T-helper 1 cell treated with Interleukin-12 subunit alpha and Interleukin-12 subunit beta and Interleukin-4 antibody, amounts not matched to agents 30 ng/mL and 1 ng/mL, for 36 hours (primary cell): ENCODE results near the gene ELOA. TPM values are rescaled to one million over a fixed set of nuclear protein-coding genes. Genes with fewer than 3 reads are reported as not detected.

Experiments
- intact Hi-C: fragments of 100-400 bp; cut with micrococcal nuclease; formaldehyde crosslinking; loops from one replicate; pipeline ENCODE4 v1.15.1; 2024
- total RNA-seq: library from RNA; stranded (reverse); gene quantifications from 2 replicates; pipeline ENCODE4 v1.2.3, GENCODE V29; 2022

The ELOA gene
- total RNA-seq, 1 donor from 2014 or later = 43.0 TPM

DNA sequence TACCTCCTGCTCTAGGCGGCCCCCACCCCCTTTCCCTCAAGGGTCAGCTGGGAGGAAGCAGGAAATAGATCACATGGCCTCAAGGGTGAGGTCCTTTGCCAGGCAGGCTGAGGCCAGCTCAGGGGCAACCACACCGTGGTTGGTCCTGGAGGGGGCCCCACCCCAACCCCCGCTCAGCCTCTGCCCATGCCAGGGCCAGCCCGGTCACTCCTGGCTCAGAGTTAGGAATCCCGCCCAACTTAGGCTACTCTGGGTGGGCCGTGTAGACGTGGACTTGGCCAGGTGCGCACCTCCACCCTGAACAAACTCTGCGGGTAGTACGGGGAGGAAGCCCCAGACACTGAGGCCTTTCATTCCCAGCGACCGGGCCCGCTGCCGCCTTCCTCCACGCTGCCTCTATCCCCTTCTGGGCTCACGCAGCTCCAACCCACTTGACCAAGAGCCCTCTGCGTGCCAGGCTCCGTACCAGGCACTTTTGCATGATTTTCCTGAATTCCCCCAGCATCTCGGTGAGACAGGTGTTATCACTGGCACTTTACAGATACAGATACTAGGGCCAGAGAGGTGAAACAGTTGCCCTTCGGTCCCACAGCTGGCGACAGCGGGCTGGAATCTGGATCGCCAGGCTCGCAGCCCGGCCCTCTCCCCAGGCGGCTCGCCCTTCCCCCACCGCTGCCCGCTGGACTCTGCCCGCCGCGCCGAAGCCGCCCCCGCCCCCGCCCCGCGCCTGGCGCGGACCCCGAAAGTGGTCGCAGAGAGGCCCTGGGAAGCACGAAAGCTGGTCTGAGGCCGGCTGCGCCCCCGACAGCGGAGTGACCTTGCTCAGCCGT is 56.5 kb downstream of the ELOA start:
- intact Hi-C loops = loop anchor here (1.0 to 10.0 kb wide), 12 partner anchors 8 to 945 kb away; partner anchors contain the start of genes CLIC4, ELOA, FUCA1 and HMGCL

DNA sequence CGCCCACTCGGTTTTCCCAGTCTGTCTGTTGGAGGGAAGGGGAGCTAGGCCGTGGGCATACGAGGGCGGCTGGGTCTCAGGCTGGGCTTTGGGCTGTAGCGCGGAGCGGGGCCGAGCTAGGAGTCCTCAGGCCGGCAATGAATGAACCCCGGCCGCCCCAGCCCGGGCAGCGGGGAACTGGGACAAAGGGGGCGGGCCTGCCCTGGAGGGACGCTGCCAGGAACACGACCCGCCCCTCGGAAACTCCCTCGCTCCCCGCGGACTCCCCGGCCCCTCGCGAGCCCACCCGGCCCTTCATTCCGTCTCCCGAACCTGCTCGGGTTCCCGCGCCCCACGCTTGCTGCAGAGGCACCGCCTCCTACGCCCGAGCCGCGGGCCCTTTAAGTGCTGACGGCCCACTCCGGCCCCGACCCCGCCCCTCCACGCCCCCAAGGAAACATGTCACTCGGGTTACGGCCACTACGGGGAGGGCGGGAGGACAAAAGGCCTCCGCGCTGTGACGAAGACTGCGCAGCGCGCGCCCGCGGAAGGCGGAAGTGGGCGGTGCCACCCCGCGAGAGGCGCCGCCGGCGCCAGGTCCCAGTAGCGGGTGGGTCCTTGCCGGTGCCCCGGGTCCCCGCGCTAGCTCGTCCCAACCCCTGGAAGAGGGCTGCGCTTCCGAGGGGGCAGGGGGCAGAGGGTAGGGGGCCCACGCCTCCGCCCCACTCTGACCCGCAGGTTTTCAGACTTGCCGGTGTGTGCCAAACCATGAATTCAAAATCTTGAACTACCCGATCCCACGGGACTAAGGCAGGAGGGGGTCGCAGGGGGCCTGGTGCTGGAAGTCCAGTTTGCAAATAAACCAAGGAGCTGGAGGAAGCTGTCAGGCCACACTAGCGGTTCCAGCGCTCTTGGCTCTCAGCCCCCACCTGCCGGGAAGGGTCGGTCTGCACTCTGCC is 57.4 kb downstream of the ELOA start, which contains the start of gene GALE:
Gene GALE (minus strand): TSS at position 355 of the 938 bp plus-strand sequence. CDS start 1,747 bp downstream, outside the sequence.
- intact Hi-C loops = loop anchor here (1.0 to 10.0 kb wide), 12 partner anchors 9 to 944 kb away; partner anchors contain the start of genes CLIC4, ELOA, FUCA1 and HMGCL

- intact Hi-C loops = loop anchor here (2.0 to 10.0 kb wide), 7 partner anchors 37 to 943 kb away; partner anchors contain the start of genes CLIC4, ELOA, FUCA1 and NIPAL3
Measured at GRCh38 chr1:23801338-23801748, 58.1 kb downstream of the ELOA start.

DNA sequence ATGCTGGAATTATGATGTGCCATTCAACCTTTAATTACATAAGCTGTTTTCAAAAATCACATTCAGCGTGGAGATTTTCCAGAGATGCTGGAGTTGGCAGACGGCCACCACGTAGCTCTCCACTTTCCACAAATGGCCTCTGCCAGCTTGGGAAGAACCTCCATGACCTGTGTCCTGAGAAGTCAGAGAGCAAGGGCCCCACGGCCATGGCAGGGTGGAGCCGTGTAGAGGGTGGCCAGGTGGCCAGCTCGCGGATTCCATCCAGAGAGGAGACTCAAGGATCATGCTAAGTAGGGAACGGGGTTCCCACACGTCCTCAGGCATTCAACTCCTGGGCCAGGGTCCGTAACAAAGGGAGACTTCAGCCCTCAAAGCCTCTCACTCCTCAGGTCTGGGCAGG is 58.6 kb downstream of the ELOA start:
- intact Hi-C loops = loop anchor here (2.0 to 10.0 kb wide), 7 partner anchors 37 to 943 kb away; partner anchors contain the start of genes CLIC4, ELOA, FUCA1 and NIPAL3

DNA sequence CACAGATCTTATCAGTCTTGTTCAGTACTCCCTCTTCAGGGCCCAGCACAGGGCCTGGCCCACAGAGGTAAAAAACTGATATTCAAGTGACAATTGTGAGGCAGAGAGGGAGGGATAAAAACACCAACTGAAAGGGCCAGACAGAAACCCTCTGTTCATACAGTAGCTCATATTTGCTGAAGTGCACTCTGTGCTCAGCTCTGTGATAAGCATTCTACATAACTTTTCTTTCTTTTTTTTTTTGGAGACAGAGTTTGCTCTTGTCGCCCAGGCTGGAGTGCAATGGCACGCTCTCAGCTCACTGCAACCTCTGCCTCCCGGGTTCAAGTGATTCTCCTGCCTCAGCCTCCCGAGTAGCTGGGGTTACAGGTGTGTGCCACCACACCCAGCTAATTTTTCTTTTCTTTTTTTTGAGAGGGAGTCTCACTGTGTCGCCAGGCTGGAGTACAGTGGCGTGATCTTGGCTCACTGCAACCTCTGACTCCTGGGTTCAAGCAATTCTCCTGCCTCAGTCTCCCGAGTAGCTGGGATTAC is 59.6 kb downstream of the ELOA start:
- intact Hi-C loops = loop anchor here (10.0 kb wide), 2 partner anchors 612 to 942 kb away; partner anchors contain the start of genes CLIC4, NIPAL3 and STPG1

- intact Hi-C loops = loop anchor here (10.0 kb wide), 2 partner anchors 611 to 941 kb away; partner anchors contain the start of genes CLIC4, NIPAL3 and STPG1
Measured at GRCh38 chr1:23803674-23804073, 60.4 kb downstream of the ELOA start.

DNA sequence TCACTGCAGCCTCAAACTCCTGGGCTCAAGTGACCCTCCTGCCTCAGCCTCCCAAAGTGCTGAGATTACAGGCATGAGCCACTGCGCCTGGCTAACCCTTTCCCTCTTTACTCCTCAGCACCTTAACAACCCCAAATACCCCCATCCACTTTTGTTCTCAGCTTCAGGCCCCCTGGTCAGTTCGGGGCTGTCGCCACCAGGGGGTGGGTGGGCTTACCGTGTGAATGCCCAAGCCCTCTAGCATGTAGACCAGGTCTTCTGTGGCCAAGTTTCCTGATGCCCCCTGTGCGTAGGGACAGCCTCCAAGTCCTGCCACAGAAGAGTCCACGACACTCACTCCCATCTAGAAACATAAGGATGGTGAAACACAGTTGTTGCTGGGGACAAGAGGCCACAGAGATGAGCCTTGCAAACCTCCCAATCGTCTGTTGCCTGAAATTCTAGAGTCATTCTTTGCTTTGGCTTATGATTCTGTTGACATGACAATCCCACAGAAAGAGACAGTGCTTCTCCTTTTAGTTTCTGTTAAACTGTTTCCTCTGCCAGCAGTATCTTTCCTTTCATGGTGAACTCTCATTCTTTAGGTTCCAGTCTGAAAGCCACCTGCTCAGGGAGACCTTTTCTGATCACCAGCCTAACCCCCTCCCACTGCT is 61.0 kb downstream of the ELOA start:
- intact Hi-C loops = loop anchor here (10.0 kb wide), 2 partner anchors 610 to 940 kb away; partner anchors contain the start of genes CLIC4, NIPAL3 and STPG1

DNA sequence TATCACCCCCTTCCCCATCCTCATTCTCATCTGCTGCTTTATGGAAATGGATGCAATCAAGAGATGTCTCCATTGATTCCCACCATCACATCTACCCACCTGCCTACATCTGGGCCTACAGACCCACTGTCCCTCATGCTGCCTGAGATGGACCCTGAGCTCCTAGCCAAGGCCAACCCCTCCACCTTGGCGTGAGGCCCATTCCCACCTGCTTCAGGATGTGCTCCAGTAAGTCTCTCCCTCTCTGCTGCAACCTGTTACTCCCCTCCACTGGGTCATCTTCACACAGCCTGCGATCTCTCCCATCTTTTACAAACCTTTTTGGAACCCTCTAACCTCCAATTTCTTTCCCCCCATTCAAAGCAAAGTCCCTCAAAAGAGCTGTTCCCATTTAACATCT is 61.8 kb downstream of the ELOA start:
- intact Hi-C loops = loop anchor here (10.0 kb wide), 2 partner anchors 610 to 940 kb away; partner anchors contain the start of genes CLIC4, NIPAL3 and STPG1

GRCh38 chr1:23806280-23806679 is 63.0 kb downstream of the ELOA start:
- intact Hi-C loops = loop anchor here (10.0 kb wide), 2 partner anchors 609 to 939 kb away; partner anchors contain the start of genes CLIC4, NIPAL3 and STPG1

GRCh38 chr1:23807453-23807852 is 64.2 kb downstream of the ELOA start:
- intact Hi-C loops = loop anchor here (10.0 kb wide), 2 partner anchors 607 to 937 kb away; partner anchors contain the start of genes CLIC4, NIPAL3 and STPG1

GRCh38 chr1:23809751-23810171 is 66.5 kb downstream of the ELOA start:
- intact Hi-C loops = loop anchor here (1.0 to 10.0 kb wide), 7 partner anchors 9 to 935 kb away; partner anchors contain the start of genes CLIC4, FUCA1, GALE and HMGCL

DNA sequence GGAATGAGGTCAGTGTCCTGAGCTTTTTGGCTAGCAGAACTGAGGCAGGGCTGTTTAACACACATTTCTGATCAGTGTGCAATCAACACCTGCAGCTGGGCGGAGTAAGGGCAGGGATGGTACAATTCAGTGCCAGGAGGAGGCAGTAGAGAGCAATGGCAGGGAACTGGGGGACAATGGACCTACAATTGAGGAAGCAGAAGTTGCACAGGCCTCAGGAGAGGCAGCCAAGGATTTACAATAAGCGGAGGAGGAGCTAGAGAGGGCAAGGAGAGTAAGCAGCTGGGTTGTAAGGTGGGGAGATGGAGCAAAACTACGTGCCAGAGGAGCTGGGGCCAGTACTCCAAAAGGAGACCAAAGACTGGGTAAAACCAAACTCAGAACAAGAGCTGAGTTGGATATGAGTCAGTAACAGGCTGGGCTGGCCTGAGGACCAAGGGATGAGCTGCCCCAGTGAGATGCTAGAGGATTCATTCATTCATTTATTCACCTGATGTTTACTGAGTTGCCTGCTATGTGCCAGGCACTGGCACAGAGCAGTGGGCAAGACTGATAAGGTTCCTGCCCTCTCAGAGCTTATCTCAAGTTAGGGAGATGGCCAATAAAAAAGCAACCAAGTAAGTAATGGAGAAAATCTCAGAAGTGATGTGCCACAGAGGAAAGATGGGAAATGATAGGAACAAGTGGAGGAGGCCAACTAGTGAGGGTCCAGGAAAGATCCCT is 67.7 kb downstream of the ELOA start:
- intact Hi-C loops = loop anchor here (2.0 kb wide), 1 partner anchor 14 kb away; the partner anchor contains the start of gene HMGCL

Other genes starting within 250 kb of the ELOA start
- gene E2F2, start 212.2 kb upstream of the ELOA start, total RNA-seq = 72.5 and 78.8 TPM in 2 replicates
- 8.2 and 10.8 TPM in 2 replicates for gene ID3, start 184.0 kb upstream of the ELOA start, total RNA-seq
- gene RPL11, start 51.7 kb upstream of the ELOA start, total RNA-seq = 975 and 1,009 TPM in 2 replicates
- 57.7 and 59.2 TPM in 2 replicates for gene PITHD1, start 34.9 kb downstream of the ELOA start, total RNA-seq
- 89.3 and 97.6 TPM in 2 replicates for gene LYPLA2, start 47.7 kb downstream of the ELOA start, total RNA-seq
- gene GALE, start 57.3 kb downstream of the ELOA start, total RNA-seq = 20.4 and 20.7 TPM in 2 replicates
- gene HMGCL, start 82.0 kb downstream of the ELOA start, total RNA-seq = 22.4 and 23.4 TPM in 2 replicates
- 5.6 and 5.9 TPM in 2 replicates for gene FUCA1, start 124.8 kb downstream of the ELOA start, total RNA-seq
- gene CNR2, start 169.9 kb downstream of the ELOA start, total RNA-seq = 0.05 and 0.07 TPM in 2 replicates
- 127 and 154 TPM in 2 replicates for gene PNRC2, start 216.4 kb downstream of the ELOA start, total RNA-seq
- gene SRSF10, start 236.9 kb downstream of the ELOA start, total RNA-seq = 199 and 203 TPM in 2 replicates